A549 (cell line): ENCODE results near the gene ZSWIM3.

ENCODE experiments used
- CEBPB ChIP-seq, 2 experiments: fragments of >200 bp in 1 of 2; sonication (Bioruptor Twin) in 1 of 2; formaldehyde crosslinking in 1 of 2; IDR thresholded peaks; 2 replicates each; pipeline ENCODE4 v1.6.1; 2012 to 2016
- EP300 ChIP-seq, 2 experiments: fragments of >200 bp; sonication (Bioruptor Twin); formaldehyde crosslinking; IDR thresholded peaks; 2 replicates in 1 of 2; 3 replicates in 1 of 2; pipeline ENCODE4 v1.6.1; 2016 to 2017
- KDM5A ChIP-seq: fragments of 200-600 bp; sonication (generic); IDR thresholded peaks from 2 replicates; pipeline ENCODE4 v1.6.1; 2016; ENCODE audit warnings: antibody characterized with exemption, mild to moderate bottlenecking
- POLR2A ChIP-seq: IDR thresholded peaks from 2 replicates; pipeline ENCODE4 v1.6.1; 2012; ENCODE audit warnings: mild to moderate bottlenecking, low read length
- RARB ChIP-seq: fragments of 250-450 bp; sonication (Bioruptor Pico); IDR thresholded peaks from 2 replicates; pipeline ENCODE4 v1.8.0; 2021; ENCODE audit warnings: mild to moderate bottlenecking, moderate library complexity
- ZFP36 ChIP-seq: fragments of 450-650 bp; IDR thresholded peaks from 2 replicates; pipeline ENCODE4 v1.6.1; 2014; ENCODE audit warnings: borderline replicate concordance; ENCODE audit not compliant: partially characterized antibody
- TF ChIP-seq, protein P1 (sequence below): fragments of >200 bp; sonication (Bioruptor Twin); formaldehyde crosslinking; IDR thresholded peaks from 3 replicates; pipeline ENCODE4 v1.5.1; 2016
- TF ChIP-seq, protein P2 (sequence below): fragments of 450-650 bp; IDR thresholded peaks from 2 replicates; pipeline ENCODE4 v1.6.1; 2014; ENCODE audit warnings: antibody characterized with exemption

DNA sequence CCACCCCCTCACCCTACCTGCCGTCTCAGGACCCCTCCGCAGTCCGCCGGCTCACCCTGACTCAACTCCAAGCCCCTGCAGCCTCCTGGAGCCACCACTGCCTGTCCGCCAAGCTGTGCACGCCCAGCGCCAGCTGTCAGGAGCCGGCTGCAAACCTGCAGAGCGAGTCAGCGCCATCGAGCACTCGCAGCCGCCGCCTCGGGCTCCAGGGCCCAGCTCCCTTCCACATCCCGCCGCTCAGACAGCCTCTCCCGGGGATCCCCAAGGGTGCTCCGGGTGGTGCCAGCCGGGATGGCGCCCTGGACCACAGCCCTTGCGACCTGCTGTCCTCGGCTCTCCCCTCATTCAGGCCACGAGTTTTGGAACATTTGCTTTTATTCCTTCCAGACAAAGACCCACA, 34.6 kb upstream of the ZSWIM3 start:
- TF ChIP-seq, protein P1, sequence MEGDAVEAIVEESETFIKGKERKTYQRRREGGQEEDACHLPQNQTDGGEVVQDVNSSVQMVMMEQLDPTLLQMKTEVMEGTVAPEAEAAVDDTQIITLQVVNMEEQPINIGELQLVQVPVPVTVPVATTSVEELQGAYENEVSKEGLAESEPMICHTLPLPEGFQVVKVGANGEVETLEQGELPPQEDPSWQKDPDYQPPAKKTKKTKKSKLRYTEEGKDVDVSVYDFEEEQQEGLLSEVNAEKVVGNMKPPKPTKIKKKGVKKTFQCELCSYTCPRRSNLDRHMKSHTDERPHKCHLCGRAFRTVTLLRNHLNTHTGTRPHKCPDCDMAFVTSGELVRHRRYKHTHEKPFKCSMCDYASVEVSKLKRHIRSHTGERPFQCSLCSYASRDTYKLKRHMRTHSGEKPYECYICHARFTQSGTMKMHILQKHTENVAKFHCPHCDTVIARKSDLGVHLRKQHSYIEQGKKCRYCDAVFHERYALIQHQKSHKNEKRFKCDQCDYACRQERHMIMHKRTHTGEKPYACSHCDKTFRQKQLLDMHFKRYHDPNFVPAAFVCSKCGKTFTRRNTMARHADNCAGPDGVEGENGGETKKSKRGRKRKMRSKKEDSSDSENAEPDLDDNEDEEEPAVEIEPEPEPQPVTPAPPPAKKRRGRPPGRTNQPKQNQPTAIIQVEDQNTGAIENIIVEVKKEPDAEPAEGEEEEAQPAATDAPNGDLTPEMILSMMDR = no peak
- TF ChIP-seq KDM5A = no peak
- no peak for TF ChIP-seq EP300 (IDR thresholded peaks at IDR 0.05)
- TF ChIP-seq POLR2A = no peak
- TF ChIP-seq, protein P2, sequence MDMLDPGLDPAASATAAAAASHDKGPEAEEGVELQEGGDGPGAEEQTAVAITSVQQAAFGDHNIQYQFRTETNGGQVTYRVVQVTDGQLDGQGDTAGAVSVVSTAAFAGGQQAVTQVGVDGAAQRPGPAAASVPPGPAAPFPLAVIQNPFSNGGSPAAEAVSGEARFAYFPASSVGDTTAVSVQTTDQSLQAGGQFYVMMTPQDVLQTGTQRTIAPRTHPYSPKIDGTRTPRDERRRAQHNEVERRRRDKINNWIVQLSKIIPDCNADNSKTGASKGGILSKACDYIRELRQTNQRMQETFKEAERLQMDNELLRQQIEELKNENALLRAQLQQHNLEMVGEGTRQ = no peak
- TF ChIP-seq RARB (CRISPR knock-in tag) = no peak
- TF ChIP-seq CEBPB (IDR thresholded peaks at IDR 0.05) = no peak
- no peak for TF ChIP-seq ZFP36
